ENCODE measurements around the gene APCDD1. TPM values are rescaled to one million over a fixed set of nuclear protein-coding genes. Genes with fewer than 3 reads are reported as not detected.

Gene APCDD1
- polyA plus RNA-seq, 1 experiment: 0.01 TPM

- ChIA-PET CTCF (no interaction called here), POLR2A (no interaction called here)
- no peaks in the 10 kb centered on the region; the same call in 1 of the 2 replicates for H3K9me3 ChIP-seq (ENCODE audit: control insufficient read depth, insufficient read depth, low read length)
- TF ChIP-seq CTCF (IDR thresholded peaks at IDR 0.05; ENCODE audit: low read depth, low read length): no peak
- H3K27me3 ChIP-seq (ENCODE audit: control insufficient read depth, insufficient read depth, low read length): peaks cover 17% of the 10 kb centered on the region
- no peak overlapping the region for H3K4me3 ChIP-seq (ENCODE audit: low read depth, low read length)
- DNase-seq (ENCODE audit: low read depth, low spot score): no peak
- no peak overlapping the region for H3K27ac ChIP-seq (ENCODE audit: low read depth, low read length)
Measured at GRCh38 chr18:10409041-10409440, 45.4 kb upstream of the APCDD1 start.

GRCh38 chr18:10410472-10411308 is 43.7 kb upstream of the APCDD1 start:
- Histone ChIP-seq H3K4me3 (ENCODE audit: low read depth, low read length) (no peak overlapping the region), H3K27ac (ENCODE audit: low read depth, low read length) (no peak overlapping the region), H3K27me3 (ENCODE audit: control insufficient read depth, insufficient read depth, low read length) (peaks cover 8% of the 10 kb centered on the region), H3K9me3 (ENCODE audit: control insufficient read depth, insufficient read depth, low read length) (no peaks in the 10 kb centered on the region; the same call in 1 of the 2 replicates)
- no peak for DNase-seq (ENCODE audit: low read depth, low spot score)
- ChIA-PET CTCF (no interaction called here), POLR2A (no interaction called here)
- no peak for TF ChIP-seq CTCF (IDR thresholded peaks at IDR 0.05; ENCODE audit: low read depth, low read length)

- no peak overlapping the region for H3K4me3 ChIP-seq (ENCODE audit: low read depth, low read length)
- no peak for DNase-seq (ENCODE audit: low read depth, low spot score)
Measured at GRCh38 chr18:10412933-10413332, 41.5 kb upstream of the APCDD1 start.

GRCh38 chr18:10413722-10414121 is 40.7 kb upstream of the APCDD1 start:
- POLR2A ChIA-PET: no interaction called here
- CTCF ChIA-PET: no interaction called here

More at GRCh38 chr18:10412933-10413332, 41.5 kb upstream of the APCDD1 start:
- TF ChIP-seq CTCF (IDR thresholded peaks at IDR 0.05; ENCODE audit: low read depth, low read length): no peak
- Histone ChIP-seq H3K27me3 (ENCODE audit: control insufficient read depth, insufficient read depth, low read length) (peaks cover 2% of the 10 kb centered on the region), H3K9me3 (ENCODE audit: control insufficient read depth, insufficient read depth, low read length) (no peaks in the 10 kb centered on the region; the same call in 1 of the 2 replicates), H3K27ac (ENCODE audit: low read depth, low read length) (no peak overlapping the region)
- POLR2A ChIA-PET: no interaction called here
- CTCF ChIA-PET: no interaction called here

More at GRCh38 chr18:10413722-10414121, 40.7 kb upstream of the APCDD1 start:
- no peaks in the 10 kb centered on the region; the same call in 1 of the 2 replicates for H3K9me3 ChIP-seq (ENCODE audit: control insufficient read depth, insufficient read depth, low read length)
- peaks cover 2% of the 10 kb centered on the region for H3K27me3 ChIP-seq (ENCODE audit: control insufficient read depth, insufficient read depth, low read length)
- no peak for TF ChIP-seq CTCF (IDR thresholded peaks at IDR 0.05; ENCODE audit: low read depth, low read length)
- DNase-seq (ENCODE audit: low read depth, low spot score): no peak
- H3K4me3 ChIP-seq (ENCODE audit: low read depth, low read length): no peak overlapping the region
- H3K27ac ChIP-seq (ENCODE audit: low read depth, low read length): no peak overlapping the region

Measured in AG04450 (cell line).